Measurements from ENCODE around the gene AASDH. TPM values are rescaled to one million over a fixed set of nuclear protein-coding genes. Genes with fewer than 3 reads are reported as not detected.

Gene AASDH
- total RNA-seq, 2 experiments from 2014 or later: 10.2 to 10.6 TPM

GRCh38 chr4:56424697-56425514 lies 37.6 kb upstream of the AASDH start:
- POLR2A ChIA-PET: interaction anchor here (1.1 to 3.7 kb wide), 4 partner anchors 11 to 119 kb away, joined by 3 to 24 read pairs (median 14); partner anchors contain the start of genes AASDH, PAICS and PPAT
- ATAC-seq (ENCODE audit: poor library complexity) (peak; percentile 48), DNase-seq (peak in 10 of 14 experiments; percentile 18 to 76 (median 31))
- CTCF ChIA-PET: interaction anchor here (1.1 to 3.0 kb wide), 6 partner anchors 10 to 412 kb away, joined by 3 to 25 read pairs (median 6); partner anchors contain the start of genes PAICS and PPAT
- no peak overlapping the region for H3K4me3 ChIP-seq (ENCODE audit: low read length)
- H3K27ac ChIP-seq (ENCODE audit: low read depth in 1 of 2, low read length in 2 of 2): no peak overlapping the region
- TF ChIP-seq CTCF (IDR thresholded peaks at IDR 0.05): peak; percentile 86
- intact Hi-C loops (cut with DNase I, micrococcal nuclease): loop anchor here (1.0 to 5.0 kb wide), 4 partner anchors 42 to 411 kb away; partner anchors contain the start of gene SRP72 (in 1 of the 2)
- no peaks in the 10 kb centered on the region for H3K27me3 ChIP-seq (ENCODE audit: control insufficient read depth in 1 of 2, insufficient read depth in 2 of 2, low read length in 2 of 2)
- H3K36me3 ChIP-seq (ENCODE audit: insufficient read depth, low read length): no peaks in the 10 kb centered on the region
- no peaks in the 10 kb centered on the region for H3K27me3 Mint-ChIP-seq
- H3K27ac Mint-ChIP-seq: no peak overlapping the region
- no peaks in the 10 kb centered on the region for H3K4me1 ChIP-seq (ENCODE audit: insufficient read depth, low read length)
- no peaks in the 10 kb centered on the region for H3K9me3 ChIP-seq (ENCODE audit: control insufficient read depth in 1 of 2, insufficient read depth in 1 of 2, low read length in 2 of 2)
- H3K4me3 Mint-ChIP-seq: no peak overlapping the region
- H3K4me1 Mint-ChIP-seq (ENCODE audit: low read depth): peaks cover 9% of the 10 kb centered on the region
- no peaks in the 10 kb centered on the region for H3K36me3 Mint-ChIP-seq (ENCODE audit: low read depth)
- H3K9me3 Mint-ChIP-seq: no peaks in the 10 kb centered on the region

- no peaks in the 10 kb centered on the region for H3K9me3 Mint-ChIP-seq
- ATAC-seq (ENCODE audit: poor library complexity) (no peak), DNase-seq (no peak)
- no peak overlapping the region for H3K4me3 ChIP-seq (ENCODE audit: low read length)
- H3K27ac ChIP-seq (ENCODE audit: low read depth in 1 of 2, low read length in 2 of 2): no peak overlapping the region
- no peaks in the 10 kb centered on the region for H3K36me3 ChIP-seq (ENCODE audit: insufficient read depth, low read length)
- no peak for TF ChIP-seq CTCF (IDR thresholded peaks at IDR 0.05)
- intact Hi-C loops (cut with DNase I, micrococcal nuclease): no loop called here
- H3K4me3 Mint-ChIP-seq: no peak overlapping the region
- ChIA-PET CTCF (interaction anchor here (2.2 to 3.0 kb wide), 3 partner anchors 11 to 413 kb away, joined by 7 to 25 read pairs (median 9); partner anchors contain the start of genes PAICS and PPAT), POLR2A (interaction anchor here (1.5 to 3.7 kb wide), 2 partner anchors 12 to 37 kb away, joined by 5 to 24 read pairs; partner anchors contain the start of genes AASDH, PAICS and PPAT)
- no peaks in the 10 kb centered on the region for H3K36me3 Mint-ChIP-seq (ENCODE audit: low read depth)
- no peaks in the 10 kb centered on the region for H3K27me3 ChIP-seq (ENCODE audit: control insufficient read depth in 1 of 2, insufficient read depth in 2 of 2, low read length in 2 of 2)
- H3K9me3 ChIP-seq (ENCODE audit: control insufficient read depth in 1 of 2, insufficient read depth in 1 of 2, low read length in 2 of 2): no peaks in the 10 kb centered on the region
- no peak overlapping the region for H3K27ac Mint-ChIP-seq
- H3K4me1 Mint-ChIP-seq (ENCODE audit: low read depth): peaks cover 9% of the 10 kb centered on the region
- H3K4me1 ChIP-seq (ENCODE audit: insufficient read depth, low read length): no peaks in the 10 kb centered on the region
- H3K27me3 Mint-ChIP-seq: no peaks in the 10 kb centered on the region
Measured at GRCh38 chr4:56424176-56424575, 36.9 kb upstream of the AASDH start.

GRCh38 chr4:56417396-56417795 lies 30.1 kb upstream of the AASDH start:
- DNase-seq: no peak
- ChIA-PET POLR2A (no interaction called here), CTCF (interaction anchor here (0.7 kb wide), 1 partner anchor 569 kb away, joined by 3 read pairs; no protein-coding TSS in a partner anchor)
- no peaks in the 10 kb centered on the region for H3K27me3 ChIP-seq (ENCODE audit: control insufficient read depth in 1 of 2, insufficient read depth in 2 of 2, low read length in 2 of 2)
- no peaks in the 10 kb centered on the region for H3K9me3 ChIP-seq (ENCODE audit: control insufficient read depth in 1 of 2, insufficient read depth in 1 of 2, low read length in 2 of 2)
- no peaks in the 10 kb centered on the region for H3K36me3 ChIP-seq (ENCODE audit: insufficient read depth, low read length)
- H3K36me3 Mint-ChIP-seq (ENCODE audit: low read depth): no peaks in the 10 kb centered on the region
- no peak overlapping the region for H3K27ac ChIP-seq (ENCODE audit: low read depth in 1 of 2, low read length in 2 of 2)
- no peaks in the 10 kb centered on the region for H3K4me1 ChIP-seq (ENCODE audit: insufficient read depth, low read length)
- no peak for ATAC-seq (ENCODE audit: poor library complexity)
- no peak overlapping the region for H3K4me3 ChIP-seq (ENCODE audit: low read length)
- H3K27ac Mint-ChIP-seq: no peak overlapping the region
- TF ChIP-seq CTCF (IDR thresholded peaks at IDR 0.05): no peak
- H3K9me3 Mint-ChIP-seq: no peaks in the 10 kb centered on the region
- H3K4me3 Mint-ChIP-seq: no peak overlapping the region
- intact Hi-C loops (cut with DNase I, micrococcal nuclease): no loop called here
- no peaks in the 10 kb centered on the region for H3K27me3 Mint-ChIP-seq
- H3K4me1 Mint-ChIP-seq (ENCODE audit: low read depth): peaks cover 3% of the 10 kb centered on the region
